ENCODE data around the gene MAGI1.

DNA sequence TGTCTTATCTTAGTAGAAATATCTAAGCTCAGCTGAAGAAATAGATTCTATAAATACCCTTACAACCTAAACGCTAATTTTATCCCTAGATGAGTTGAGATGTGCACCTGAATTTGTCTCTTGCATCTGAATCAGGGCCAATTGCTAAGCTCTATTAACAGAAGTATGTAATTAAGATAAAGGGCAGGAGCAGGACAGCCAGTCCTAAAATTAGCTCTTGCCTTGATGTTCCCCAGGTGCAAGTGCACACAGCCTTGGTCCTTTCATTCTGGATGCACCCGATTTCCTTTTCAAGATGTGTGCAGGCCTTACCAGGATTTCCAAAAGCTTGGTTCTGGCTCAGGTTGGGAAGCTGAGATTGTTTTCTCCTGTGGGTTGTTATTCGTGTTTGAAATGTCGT is 52.4 kb downstream of the MAGI1 start:
- no peak for TF ChIP-seq EZH2phosphoT487 (IDR thresholded peaks at IDR 0.05; ENCODE audit: borderline replicate concordance)
- TF ChIP-seq, protein P1, sequence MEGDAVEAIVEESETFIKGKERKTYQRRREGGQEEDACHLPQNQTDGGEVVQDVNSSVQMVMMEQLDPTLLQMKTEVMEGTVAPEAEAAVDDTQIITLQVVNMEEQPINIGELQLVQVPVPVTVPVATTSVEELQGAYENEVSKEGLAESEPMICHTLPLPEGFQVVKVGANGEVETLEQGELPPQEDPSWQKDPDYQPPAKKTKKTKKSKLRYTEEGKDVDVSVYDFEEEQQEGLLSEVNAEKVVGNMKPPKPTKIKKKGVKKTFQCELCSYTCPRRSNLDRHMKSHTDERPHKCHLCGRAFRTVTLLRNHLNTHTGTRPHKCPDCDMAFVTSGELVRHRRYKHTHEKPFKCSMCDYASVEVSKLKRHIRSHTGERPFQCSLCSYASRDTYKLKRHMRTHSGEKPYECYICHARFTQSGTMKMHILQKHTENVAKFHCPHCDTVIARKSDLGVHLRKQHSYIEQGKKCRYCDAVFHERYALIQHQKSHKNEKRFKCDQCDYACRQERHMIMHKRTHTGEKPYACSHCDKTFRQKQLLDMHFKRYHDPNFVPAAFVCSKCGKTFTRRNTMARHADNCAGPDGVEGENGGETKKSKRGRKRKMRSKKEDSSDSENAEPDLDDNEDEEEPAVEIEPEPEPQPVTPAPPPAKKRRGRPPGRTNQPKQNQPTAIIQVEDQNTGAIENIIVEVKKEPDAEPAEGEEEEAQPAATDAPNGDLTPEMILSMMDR (conservative IDR thresholded peaks at IDR 0.05; ENCODE audit: low read length) = no peak

Measured in Loucy (cell line).